MG63 (cell line): ENCODE measurements around the gene ANTXR2. TPM values are rescaled to one million over a fixed set of nuclear protein-coding genes. Genes with fewer than 3 reads are reported as not detected.

ENCODE experiments used
- DNase-seq: peaks from one replicate; pipeline ENCODE4 v3.0.0-alpha.2; 2020
- H3K27me3 ChIP-seq: fragments of 250-450 bp; sonication (Bioruptor Pico); 2 replicates; pipeline ENCODE4 v1.5.1; 2020; ENCODE audit warnings: mild to moderate bottlenecking, moderate library complexity
- H3K36me3 ChIP-seq: fragments of 250-450 bp; sonication (Bioruptor Pico); 2 replicates; pipeline ENCODE4 v1.5.1; 2020; ENCODE audit warnings: mild to moderate bottlenecking, moderate library complexity
- H3K4me3 ChIP-seq: fragments of 250-450 bp; sonication (Bioruptor Pico); 2 replicates; pipeline ENCODE4 v1.5.1; 2020; ENCODE audit warnings: mild to moderate bottlenecking, moderate library complexity
- H3K9me3 ChIP-seq: fragments of 250-450 bp; sonication (Bioruptor Pico); 2 replicates; pipeline ENCODE4 v1.5.1; 2020; ENCODE audit warnings: mild to moderate bottlenecking, moderate library complexity
- total RNA-seq: library from RNA; depleted of rRNA; stranded (reverse); fragments of >200 nt; shearing (Covaris generic); gene quantifications from 2 replicates; pipeline ENCODE4 v1.2.3, GENCODE V29; 2014; ENCODE audit warnings: low replicate concordance

Gene ANTXR2
- total RNA-seq, 1 experiment from 2014 or later = 5.6 TPM

- Histone ChIP-seq H3K27me3 (no peaks in the 10 kb centered on the region), H3K36me3 (no peaks in the 10 kb centered on the region), H3K4me3 (no peak overlapping the region), H3K9me3 (no peaks in the 10 kb centered on the region)
- peak; percentile 84 for DNase-seq
Observed at GRCh38 chr4:80097400-80098177, 24.6 kb upstream of the ANTXR2 start.

GRCh38 chr4:80096175-80096850 lies 23.3 kb upstream of the ANTXR2 start:
- no peak for DNase-seq
- Histone ChIP-seq H3K9me3 (no peaks in the 10 kb centered on the region), H3K27me3 (no peaks in the 10 kb centered on the region), H3K4me3 (no peak overlapping the region), H3K36me3 (no peaks in the 10 kb centered on the region)

- no peaks in the 10 kb centered on the region for H3K9me3 ChIP-seq
- H3K4me3 ChIP-seq = no peak overlapping the region
- no peaks in the 10 kb centered on the region for H3K36me3 ChIP-seq
- no peak for DNase-seq
- no peaks in the 10 kb centered on the region for H3K27me3 ChIP-seq
Observed at GRCh38 chr4:80094191-80094590, 21.2 kb upstream of the ANTXR2 start.

GRCh38 chr4:80093563-80093962 lies 20.5 kb upstream of the ANTXR2 start:
- Histone ChIP-seq H3K4me3 (no peak overlapping the region), H3K27me3 (no peaks in the 10 kb centered on the region), H3K9me3 (no peaks in the 10 kb centered on the region), H3K36me3 (no peaks in the 10 kb centered on the region)
- no peak for DNase-seq

GRCh38 chr4:80092847-80093246 lies 19.8 kb upstream of the ANTXR2 start:
- DNase-seq = no peak
- H3K27me3 ChIP-seq = no peaks in the 10 kb centered on the region
- no peaks in the 10 kb centered on the region for H3K9me3 ChIP-seq
- no peaks in the 10 kb centered on the region for H3K36me3 ChIP-seq
- no peak overlapping the region for H3K4me3 ChIP-seq

- Histone ChIP-seq H3K9me3 (no peaks in the 10 kb centered on the region), H3K4me3 (no peak overlapping the region), H3K27me3 (no peaks in the 10 kb centered on the region), H3K36me3 (no peaks in the 10 kb centered on the region)
- DNase-seq = no peak
Observed at GRCh38 chr4:80092088-80092487, 19.1 kb upstream of the ANTXR2 start.

- H3K27me3 ChIP-seq = no peaks in the 10 kb centered on the region
- DNase-seq = no peak
- no peaks in the 10 kb centered on the region for H3K36me3 ChIP-seq
- no peak overlapping the region for H3K4me3 ChIP-seq
- H3K9me3 ChIP-seq = no peaks in the 10 kb centered on the region
Observed at GRCh38 chr4:80091688-80092087, 18.7 kb upstream of the ANTXR2 start.

GRCh38 chr4:80091184-80091583 lies 18.2 kb upstream of the ANTXR2 start:
- DNase-seq = no peak
- Histone ChIP-seq H3K36me3 (no peaks in the 10 kb centered on the region), H3K27me3 (no peaks in the 10 kb centered on the region), H3K4me3 (no peak overlapping the region), H3K9me3 (no peaks in the 10 kb centered on the region)

GRCh38 chr4:80090090-80090489 lies 17.1 kb upstream of the ANTXR2 start:
- H3K4me3 ChIP-seq = no peak overlapping the region
- DNase-seq = no peak
- H3K27me3 ChIP-seq = no peaks in the 10 kb centered on the region
- no peaks in the 10 kb centered on the region for H3K36me3 ChIP-seq
- H3K9me3 ChIP-seq = no peaks in the 10 kb centered on the region

- DNase-seq = no peak
- Histone ChIP-seq H3K27me3 (no peaks in the 10 kb centered on the region), H3K36me3 (no peaks in the 10 kb centered on the region), H3K9me3 (no peaks in the 10 kb centered on the region), H3K4me3 (no peak overlapping the region)
Observed at GRCh38 chr4:80088471-80088870, 15.4 kb upstream of the ANTXR2 start.

GRCh38 chr4:80086296-80086695 lies 13.3 kb upstream of the ANTXR2 start:
- H3K9me3 ChIP-seq = no peaks in the 10 kb centered on the region
- no peaks in the 10 kb centered on the region for H3K27me3 ChIP-seq
- DNase-seq = no peak
- no peak overlapping the region for H3K4me3 ChIP-seq
- H3K36me3 ChIP-seq = no peaks in the 10 kb centered on the region

- DNase-seq = no peak
- H3K27me3 ChIP-seq = no peaks in the 10 kb centered on the region
- H3K9me3 ChIP-seq = no peaks in the 10 kb centered on the region
- no peaks in the 10 kb centered on the region for H3K36me3 ChIP-seq
- no peak overlapping the region for H3K4me3 ChIP-seq
Observed at GRCh38 chr4:80085081-80085480, 12.1 kb upstream of the ANTXR2 start.

- H3K27me3 ChIP-seq = no peaks in the 10 kb centered on the region
- no peak overlapping the region for H3K4me3 ChIP-seq
- H3K36me3 ChIP-seq = no peaks in the 10 kb centered on the region
- H3K9me3 ChIP-seq = no peaks in the 10 kb centered on the region
- DNase-seq = no peak
Observed at GRCh38 chr4:80082693-80083092, 9.7 kb upstream of the ANTXR2 start.

- Histone ChIP-seq H3K27me3 (no peaks in the 10 kb centered on the region), H3K9me3 (no peaks in the 10 kb centered on the region), H3K4me3 (no peak overlapping the region), H3K36me3 (no peaks in the 10 kb centered on the region)
- DNase-seq = no peak
Observed at GRCh38 chr4:80081566-80081965, 8.5 kb upstream of the ANTXR2 start.

GRCh38 chr4:80079255-80079923 lies 6.4 kb upstream of the ANTXR2 start:
- H3K36me3 ChIP-seq = no peaks in the 10 kb centered on the region
- no peak for DNase-seq
- H3K4me3 ChIP-seq = no peak overlapping the region
- no peaks in the 10 kb centered on the region for H3K27me3 ChIP-seq
- no peaks in the 10 kb centered on the region for H3K9me3 ChIP-seq

- no peak for DNase-seq
- Histone ChIP-seq H3K27me3 (no peaks in the 10 kb centered on the region), H3K4me3 (no peak overlapping the region)
Observed at GRCh38 chr4:80078346-80079092, 5.5 kb upstream of the ANTXR2 start.

GRCh38 chr4:80077639-80078038 lies 4.6 kb upstream of the ANTXR2 start:
- Histone ChIP-seq H3K27me3 (no peaks in the 10 kb centered on the region), H3K9me3 (no peaks in the 10 kb centered on the region), H3K4me3 (no peak overlapping the region), H3K36me3 (no peaks in the 10 kb centered on the region)
- DNase-seq = no peak

More at GRCh38 chr4:80078346-80079092, 5.5 kb upstream of the ANTXR2 start:
- H3K36me3 ChIP-seq = no peaks in the 10 kb centered on the region
- no peaks in the 10 kb centered on the region for H3K9me3 ChIP-seq
